Gastrocnemius medialis (tissue), 4 donors: ENCODE data around the gene HS3ST2. TPM values are rescaled to one million over a fixed set of nuclear protein-coding genes. Genes with fewer than 3 reads are reported as not detected.

ENCODE experiments used
- ATAC-seq, 2 donors: fragments of 150-250 bp; one replicate each; pipeline ENCODE4 v1.9.1; 2016
- DNase-seq, 2 donors: peaks; one replicate each; pipeline ENCODE4 v3.0.0-alpha.2; 2019
- H3K27ac ChIP-seq, 4 donors: fragments of 200-600 bp; sonication (generic); 1 replicate in 1 of 4; 2 replicates in 3 of 4; pipeline ENCODE4 v1.5.1; 2016 to 2018; ENCODE audit warnings: mild to moderate bottlenecking in 2 of 4, moderate library complexity in 1 of 4
- H3K27me3 ChIP-seq, 3 donors: fragments of 200-600 bp; sonication (generic) in 2 of 3; 1 replicate in 1 of 3; 2 replicates in 2 of 3; pipeline versions ENCODE4 v1.5.1 to v1.6.0; 2016 to 2019; ENCODE audit warnings: mild to moderate bottlenecking in 1 of 3, moderate library complexity in 1 of 3
- H3K36me3 ChIP-seq, 2 donors: fragments of 200-600 bp; sonication (generic) in 1 of 2; one replicate each; pipeline ENCODE4 v1.5.1; 2017 to 2018
- H3K4me1 ChIP-seq, 2 donors: fragments of 200-600 bp; sonication (generic) in 1 of 2; one replicate each; pipeline ENCODE4 v1.5.1; 2016 to 2017; ENCODE audit warnings: mild to moderate bottlenecking in 2 of 2
- H3K4me3 ChIP-seq, 4 donors: fragments of 200-600 bp; sonication (generic) in 3 of 4; 1 replicate in 1 of 4; 2 replicates in 3 of 4; pipeline ENCODE4 v1.5.1; 2016 to 2019; ENCODE audit warnings: mild to moderate bottlenecking in 2 of 4
- H3K9me3 ChIP-seq, 3 donors: fragments of 200-600 bp; sonication (generic) in 2 of 3; 1 replicate in 1 of 3; 2 replicates in 2 of 3; pipeline ENCODE4 v1.5.1; 2016 to 2019
- CTCF ChIP-seq, 5 experiments: fragments of 450-650 bp in 3 of 5; fragments of 200-600 bp in 2 of 5; sonication (generic) in 2 of 5; IDR thresholded peaks in 4 of 5; conservative IDR thresholded peaks in 1 of 5; 1 replicate in 4 of 5; 2 replicates in 1 of 5; pipeline ENCODE4 v1.5.1; 2016 to 2019; ENCODE audit warnings: antibody characterized with exemption in 5 of 5, mild to moderate bottlenecking in 3 of 5, moderate library complexity in 3 of 5
- POLR2A ChIP-seq, 2 donors: fragments of 450-650 bp; IDR thresholded peaks; one replicate each; pipeline ENCODE4 v1.6.1; 2017; ENCODE audit warnings: antibody characterized with exemption in 2 of 2, mild to moderate bottlenecking in 2 of 2, moderate library complexity in 2 of 2
- in situ Hi-C, 4 donors: fragments of 200-750 bp; cut with MboI; loops; one replicate each; pipeline versions ENCODE4 v1.15.0 to v1.8.0; 2017; ENCODE audit warnings: low sequenced_read_pairs in 4 of 4
- intact Hi-C: fragments of 100-400 bp; cut with DNase I; formaldehyde crosslinking; loops from one replicate; pipeline ENCODE4 v1.15.1; 2023; ENCODE audit warnings: low total_unique reads
- total RNA-seq, 4 donors: library from RNA; depleted of rRNA; stranded (reverse); fragments of >200 nt; gene quantifications; one replicate each; pipeline versions ENCODE4 v1.1.0 to v1.2.3, GENCODE V29; 2016

The HS3ST2 gene
- total RNA-seq, 4 donors from 2014 or later: 0.13 to 0.20 TPM; not detected in 2

- in situ Hi-C loops (loop anchor here in 1 of 4 donors (25.0 kb wide), 1 partner anchor 89 kb away; no protein-coding TSS in a partner anchor), intact Hi-C loops (loop anchor here (1.0 kb wide), 1 partner anchor 49 kb away; no protein-coding TSS in a partner anchor)
- H3K9me3 ChIP-seq: no peaks in the 10 kb centered on the region
- TF ChIP-seq CTCF (IDR thresholded peaks at IDR 0.05 in 4 of 5, conservative IDR thresholded peaks at IDR 0.05 in 1 of 5) (peak; percentile 60 to 73 (median 66)), POLR2A (IDR thresholded peaks at IDR 0.05) (no peak)
- H3K27ac ChIP-seq: no peak overlapping the region
- H3K27me3 ChIP-seq: no peaks in the 10 kb centered on the region
- peaks cover 7% of the 10 kb centered on the region in 2 donors for H3K4me1 ChIP-seq
- peak; percentile 31 to 59 for DNase-seq
- H3K36me3 ChIP-seq: no peaks in the 10 kb centered on the region
- ATAC-seq: peak; percentile 88 to 93
- peak overlapping the region in 2 of 4 donors; percentile 19 to 42 for H3K4me3 ChIP-seq
These were observed 134.8 kb downstream of the HS3ST2 start for GRCh38 chr16:22948603-22949368.

GRCh38 chr16:22955461-22956070 is 141.6 kb downstream of the HS3ST2 start:
- no peaks in the 10 kb centered on the region for H3K4me1 ChIP-seq
- DNase-seq (no peak), ATAC-seq (no peak)
- in situ Hi-C loops: no loop called here
- no peaks in the 10 kb centered on the region for H3K36me3 ChIP-seq
- H3K27me3 ChIP-seq: no peaks in the 10 kb centered on the region
- no peak overlapping the region for H3K27ac ChIP-seq
- no peaks in the 10 kb centered on the region for H3K9me3 ChIP-seq
- intact Hi-C loops: no loop called here
- no peak overlapping the region for H3K4me3 ChIP-seq
- TF ChIP-seq POLR2A (IDR thresholded peaks at IDR 0.05) (no peak), CTCF (IDR thresholded peaks at IDR 0.05 in 4 of 5, conservative IDR thresholded peaks at IDR 0.05 in 1 of 5) (no peak)

- TF ChIP-seq CTCF (IDR thresholded peaks at IDR 0.05 in 4 of 5, conservative IDR thresholded peaks at IDR 0.05 in 1 of 5): no peak
- no peak for TF ChIP-seq POLR2A (IDR thresholded peaks at IDR 0.05)
- DNase-seq (no peak), ATAC-seq (no peak)
- intact Hi-C loops (no loop called here), in situ Hi-C loops (no loop called here)
- Histone ChIP-seq H3K27ac (no peak overlapping the region), H3K27me3 (no peaks in the 10 kb centered on the region), H3K9me3 (no peaks in the 10 kb centered on the region), H3K4me3 (no peak overlapping the region), H3K4me1 (no peaks in the 10 kb centered on the region), H3K36me3 (no peaks in the 10 kb centered on the region)
These were observed 147.2 kb downstream of the HS3ST2 start for GRCh38 chr16:22961206-22961605.

- Histone ChIP-seq H3K4me3 (no peak overlapping the region), H3K27ac (no peak overlapping the region), H3K4me1 (no peaks in the 10 kb centered on the region), H3K36me3 (no peaks in the 10 kb centered on the region), H3K9me3 (no peaks in the 10 kb centered on the region), H3K27me3 (no peaks in the 10 kb centered on the region)
- no peak for TF ChIP-seq POLR2A (IDR thresholded peaks at IDR 0.05)
- no peak for TF ChIP-seq CTCF (IDR thresholded peaks at IDR 0.05 in 4 of 5, conservative IDR thresholded peaks at IDR 0.05 in 1 of 5)
- no peak for DNase-seq
- intact Hi-C loops: no loop called here
- in situ Hi-C loops: no loop called here
- ATAC-seq: no peak
These were observed 148.9 kb downstream of the HS3ST2 start for GRCh38 chr16:22962905-22963304.
